HFF-Myc (cell line): ENCODE data around the gene SELENOM.

Source experiments
- DNase-seq: peaks from one replicate; pipeline ENCODE4 v3.0.0-alpha.2; 2011; ENCODE audit warnings: low read depth; ENCODE audit errors: extremely low read depth
- H3K4me3 ChIP-seq: replicated peaks from 2 replicates; pipeline ENCODE4 v1.5.1; 2011; ENCODE audit warnings: low read depth, mild to moderate bottlenecking, control low read depth, low read length
- CTCF ChIP-seq: IDR thresholded peaks from 2 replicates; pipeline ENCODE4 v1.5.1; 2012; ENCODE audit warnings: mild to moderate bottlenecking, low read depth, low read length, control low read depth; ENCODE audit errors: missing control alignments

Gene SELENOM

GRCh38 chr22:31140746-31141145 lies 33.4 kb upstream of the SELENOM start:
- no peak for TF ChIP-seq CTCF
- DNase-seq: no peak
- no peak overlapping the region for H3K4me3 ChIP-seq

- no peak for TF ChIP-seq CTCF
- DNase-seq: peak; percentile 48
- peak within 1 kb of the TSS; percentile 36 for H3K4me3 ChIP-seq
These were observed 32.7 kb upstream of the SELENOM start, which contains the start of gene PLA2G3 for GRCh38 chr22:31139866-31140716. Gene PLA2G3, minus strand, starts transcription at chr22:31140508. Its CDS starts 154 bp downstream, at chr22:31140354.

GRCh38 chr22:31139066-31139465 lies 31.7 kb upstream of the SELENOM start:
- H3K4me3 ChIP-seq: no peak overlapping the region
- TF ChIP-seq CTCF: no peak
- DNase-seq: no peak

GRCh38 chr22:31138126-31138525 lies 30.8 kb upstream of the SELENOM start:
- DNase-seq: no peak
- TF ChIP-seq CTCF: no peak
- H3K4me3 ChIP-seq: no peak overlapping the region

GRCh38 chr22:31137721-31138120 lies 30.4 kb upstream of the SELENOM start:
- H3K4me3 ChIP-seq: no peak overlapping the region
- no peak for TF ChIP-seq CTCF
- DNase-seq: no peak

GRCh38 chr22:31136711-31137110 lies 29.3 kb upstream of the SELENOM start:
- DNase-seq: no peak
- H3K4me3 ChIP-seq: no peak overlapping the region
- no peak for TF ChIP-seq CTCF
